GM12878 (cell line): Measurements from ENCODE around the gene SFXN5. TPM values are rescaled to one million over a fixed set of nuclear protein-coding genes. Genes with fewer than 3 reads are reported as not detected.

Experiments
- ATAC-seq: fragments of 200-7000 bp; cut with Tn5 transposase; 3 replicates; pipeline ENCODE4 v1.9.1; 2020; ENCODE audit warnings: mild to moderate bottlenecking, moderate library complexity
- BruUV-seq: library from RNA; stranded (reverse); fragments of 400-500 nt; replicated peaks from 2 replicates; lab custom pipeline; 2021; lab: Mats Ljungman, UMichigan
- CTCF ChIA-PET: fragments of 300-600 bp; sonication (Branson Sonifier 250); formaldehyde crosslinking; extraction: SDS; loops from one replicate; lab custom pipeline; 2021; ENCODE audit warnings: inconsistent platforms; lab: Yijun Ruan, JAX
- POLR2A ChIA-PET: fragments of 350-600 bp; formaldehyde crosslinking; extraction: SDS; loops from one replicate; lab custom pipeline; 2021; ENCODE audit warnings: inconsistent platforms; lab: Charles Lee
- RAD21 ChIA-PET: fragments of 300-600 bp; sonication (Branson Sonifier 250); formaldehyde crosslinking; loops from one replicate; lab custom pipeline; 2023; ENCODE audit warnings: antibody characterized with exemption; ENCODE audit not compliant: unreplicated experiment; lab: Charles Lee
- SMC1A ChIA-PET: fragments of 300-600 bp; sonication (Branson Sonifier 250); formaldehyde crosslinking; loops from one replicate; lab custom pipeline; 2023; ENCODE audit not compliant: unreplicated experiment, uncharacterized antibody; lab: Charles Lee
- DNase-seq: peaks from one replicate; pipeline ENCODE4 v3.0.0-alpha.2; 2011; ENCODE audit warnings: low read depth, low spot score
- FAIRE-seq: peaks from 3 replicates; lab custom pipeline; 2011; peaks lifted over from hg19 to GRCh38; lab: Jason Lieb, UNC
- H2AFZ ChIP-seq: 2 replicates; pipeline ENCODE4 v1.6.0; 2011; ENCODE audit warnings: low read depth, low read length, control low read depth; ENCODE audit not compliant: control insufficient read depth
- H3K27ac ChIP-seq: 2 replicates; pipeline ENCODE4 v1.5.1; 2011; ENCODE audit warnings: control low read depth; ENCODE audit not compliant: control insufficient read depth, insufficient read depth
- H3K27me3 ChIP-seq, 2 experiments: replicated peaks in 1 of 2; 2 replicates each; pipeline versions ENCODE4 v1.6.0 to v1.6.1; 2011; ENCODE audit warnings: low read length in 1 of 2; ENCODE audit not compliant: control insufficient read depth in 2 of 2, insufficient read depth in 2 of 2
- H3K36me3 ChIP-seq, 2 experiments: 2 replicates each; pipeline ENCODE4 v1.5.1; 2011; ENCODE audit warnings: low read length in 1 of 2; ENCODE audit not compliant: control insufficient read depth in 2 of 2, insufficient read depth in 2 of 2
- H3K4me1 ChIP-seq: 2 replicates; pipeline ENCODE4 v1.6.1; 2011; ENCODE audit warnings: mild to moderate bottlenecking, low read length, moderate library complexity, mixed read lengths; ENCODE audit not compliant: control insufficient read depth, insufficient read depth
- H3K4me2 ChIP-seq: 2 replicates; pipeline ENCODE4 v1.6.0; 2011; ENCODE audit warnings: control low read depth; ENCODE audit not compliant: control insufficient read depth, insufficient read depth
- H3K4me3 ChIP-seq: fragments of 200-600 bp; sonication (generic); 2 replicates; pipeline ENCODE4 v1.5.1; 2016
- H3K79me2 ChIP-seq: 2 replicates; pipeline ENCODE4 v1.6.0; 2011; ENCODE audit warnings: low read length; ENCODE audit not compliant: control insufficient read depth, insufficient read depth
- H3K9ac ChIP-seq: 2 replicates; pipeline ENCODE4 v1.8.0; 2011; ENCODE audit warnings: low read length, control low read depth, mixed read lengths; ENCODE audit not compliant: control insufficient read depth, insufficient read depth
- H3K9me3 ChIP-seq: replicated peaks from 3 replicates; pipeline ENCODE4 v1.5.1; 2011; ENCODE audit warnings: mild to moderate bottlenecking, low read length; ENCODE audit not compliant: control insufficient read depth, insufficient read depth
- H4K20me1 ChIP-seq: 2 replicates; pipeline ENCODE4 v1.6.0; 2011; ENCODE audit not compliant: control insufficient read depth, insufficient read depth
- CEBPZ ChIP-seq: fragments of 150-350 bp; IDR thresholded peaks from 2 replicates; pipeline ENCODE4 v1.6.1; 2016; ENCODE audit warnings: low read depth, low read length
- CHD1 ChIP-seq: IDR thresholded peaks from 2 replicates; pipeline ENCODE4 v1.6.1; 2012; ENCODE audit warnings: low read depth, low read length, improper control_type of control experiment
- EED ChIP-seq: sonication (generic); IDR thresholded peaks from 2 replicates; pipeline ENCODE4 v1.6.1; 2016; ENCODE audit warnings: antibody characterized with exemption, low read depth
- GATAD2B ChIP-seq: fragments of 450-650 bp; conservative IDR thresholded peaks from 2 replicates; pipeline ENCODE4 v1.6.1; 2017; ENCODE audit warnings: low read depth, mild to moderate bottlenecking, moderate library complexity
- HDAC2 ChIP-seq: fragments of 200-600 bp; sonication (generic); IDR thresholded peaks from 2 replicates; pipeline ENCODE4 v1.6.1; 2017
- KAT2A ChIP-seq: conservative IDR thresholded peaks from 2 replicates; pipeline ENCODE4 v1.6.1; 2011; ENCODE audit warnings: low read depth, low read length; ENCODE audit not compliant: control insufficient read depth
- KLF5 ChIP-seq: fragments of 450-650 bp; IDR thresholded peaks from 2 replicates; pipeline ENCODE4 v1.6.1; 2014; ENCODE audit warnings: mild to moderate bottlenecking; ENCODE audit not compliant: partially characterized antibody
- NFYB ChIP-seq: IDR thresholded peaks from 2 replicates; pipeline ENCODE4 v1.6.1; 2011; ENCODE audit warnings: low read depth, mild to moderate bottlenecking, low read length, improper control_type of control experiment, moderate library complexity; ENCODE audit not compliant: insufficient read depth
- NR2C1 ChIP-seq: fragments of 450-650 bp; IDR thresholded peaks from 2 replicates; pipeline ENCODE4 v1.6.1; 2017; ENCODE audit warnings: antibody characterized with exemption, mild to moderate bottlenecking, moderate library complexity
- PAX5 ChIP-seq: IDR thresholded peaks from 2 replicates; pipeline ENCODE4 v1.6.1; 2011; ENCODE audit warnings: low read depth, low read length, borderline replicate concordance
- SUZ12 ChIP-seq: fragments of 200-600 bp; sonication (generic); IDR thresholded peaks from one replicate; pipeline ENCODE4 v1.6.1; 2018; ENCODE audit warnings: antibody characterized with exemption, mild to moderate bottlenecking; ENCODE audit not compliant: unreplicated experiment
- TARDBP ChIP-seq: IDR thresholded peaks from 2 replicates; pipeline ENCODE4 v1.6.1; 2016; ENCODE audit warnings: borderline replicate concordance
- TBL1XR1 ChIP-seq: IDR thresholded peaks from 2 replicates; pipeline ENCODE4 v1.6.1; 2012; ENCODE audit warnings: low read depth, low read length, improper control_type of control experiment
- ZNF217 ChIP-seq: fragments of 450-650 bp; IDR thresholded peaks from 2 replicates; pipeline ENCODE4 v1.6.1; 2017; ENCODE audit warnings: antibody characterized with exemption, mild to moderate bottlenecking
- ZNF622 ChIP-seq: fragments of 450-650 bp; IDR thresholded peaks from 2 replicates; pipeline ENCODE4 v1.6.1; 2017; ENCODE audit warnings: mild to moderate bottlenecking, inconsistent platforms
- WGBS: methylation state at CpG from one replicate; pipeline ENCODE4 v1.1.6; 2016; ENCODE audit warnings: low lambda C conversion rate; ENCODE audit not compliant: insufficient replicate concordance, insufficient coverage; ENCODE audit errors: missing lambda C conversion rate; 5-methylcytosine and 5-hydroxymethylcytosine counted together
- in situ Hi-C: fragments of 300-500 bp; cut with MboI; formaldehyde crosslinking; loops from 9 replicates; pipeline ENCODE4 v1.14.3; 2018; ENCODE audit warnings: mixed read lengths
- intact Hi-C: fragments of 100-400 bp; cut with micrococcal nuclease; formaldehyde crosslinking; loops from one replicate; pipeline ENCODE4 v1.14.2; 2022; ENCODE audit not compliant: unreplicated experiment
- polyA plus RNA-seq, 11 experiments: library from polyadenylated mRNA; depleted of rRNA in 4 of 11; unstranded in 6 of 11; stranded (reverse) in 5 of 11; fragments of >200 nt; fragmentation: Nextera tagmentation in 4 of 11; fragmentation: Illumina TruSeq in 1 of 11; extraction: Ambion mirVana in 4 of 11; extraction: Trizol in 1 of 11; gene quantifications; 1 replicate in 1 of 11; 2 replicates in 10 of 11; pipeline versions ENCODE4 v1.2.1 to v1.2.3, GENCODE V29; 2011 to 2016; ENCODE audit warnings: inconsistent platforms in 2 of 11, missing spikeins in 2 of 11, low read depth in 1 of 11
- total RNA-seq, 4 experiments: library from RNA; depleted of rRNA in 3 of 4; stranded (reverse); fragments of >200 nt in 3 of 4; fragmentation: Illumina TruSeq in 1 of 4; extraction: Trizol in 1 of 4; gene quantifications; 2 replicates each; pipeline versions ENCODE4 v1.2.1 to v1.2.3, GENCODE V29; 2013 to 2021

The SFXN5 gene
- total and polyA plus RNA-seq, 10 of the 15 experiments (the other 5 are each of a cell fraction or from before 2014, with no cell fraction given), result 3.3 to 15.9 (median 11.2) TPM

DNA sequence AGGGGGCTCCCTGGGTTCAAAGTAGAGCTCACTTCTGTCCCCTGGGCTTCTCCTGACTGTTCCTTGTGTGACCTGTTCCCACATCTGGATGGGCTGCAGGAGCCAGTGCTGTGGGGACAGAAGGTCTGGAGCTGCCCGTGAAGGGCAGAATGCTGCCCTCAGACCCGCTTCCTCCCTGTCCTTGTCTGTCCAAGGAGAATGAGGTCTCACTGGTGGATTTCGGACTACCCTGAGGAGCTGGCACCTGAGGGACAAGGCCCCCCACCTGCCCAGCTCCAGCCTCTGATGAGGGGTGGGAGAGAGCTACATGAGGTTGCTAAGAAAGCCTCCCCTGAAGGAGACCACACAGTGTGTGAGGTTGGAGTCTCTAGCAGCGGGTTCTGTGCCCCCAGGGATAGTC is 138.7 kb downstream of the SFXN5 start:
- Histone ChIP-seq H3K79me2 (no peaks in the 10 kb centered on the region), H3K4me1 (no peaks in the 10 kb centered on the region; the same call in 1 of the 2 replicates), H3K9me3 (no peaks in the 10 kb centered on the region), H3K4me2 (no peak overlapping the region), H4K20me1 (no peaks in the 10 kb centered on the region; the same call in 1 of the 2 replicates), H3K27ac (no peak overlapping the region), H2AFZ (no peak overlapping the region), H3K27me3 (peaks cover 0 to 5% of the 10 kb centered on the region in 2 experiments; a peak in 3 of 4 replicates), H3K9ac (no peak overlapping the region), H3K4me3 (no peak overlapping the region), H3K36me3 (no peaks in the 10 kb centered on the region)
- FAIRE-seq (no peak), ATAC-seq (no peak), DNase-seq (no peak)
- intact Hi-C loops (no loop called here), in situ Hi-C loops (no loop called here)
- no TSS peak for BruUV-seq
- ChIA-PET POLR2A (no interaction called here), SMC1A (interaction anchor here (0.6 to 4.8 kb wide), 2 partner anchors 40 to 70 kb away, joined by 4 to 39 read pairs; no protein-coding TSS in a partner anchor), CTCF (interaction anchor here (1.0 to 8.0 kb wide), 3 partner anchors 40 to 245 kb away, joined by 3 to 117 read pairs (median 10); partner anchors contain the start of gene SPR), RAD21 (interaction anchor here (3.3 kb wide), 1 partner anchor 39 kb away, joined by 51 read pairs; no protein-coding TSS in a partner anchor)
- 13% methylated on average over 4 of the region's 4 CpGs for WGBS
- TF ChIP-seq CHD1 (no peak), ZNF217 (no peak), NR2C1 (no peak), KAT2A (no peak)

DNA sequence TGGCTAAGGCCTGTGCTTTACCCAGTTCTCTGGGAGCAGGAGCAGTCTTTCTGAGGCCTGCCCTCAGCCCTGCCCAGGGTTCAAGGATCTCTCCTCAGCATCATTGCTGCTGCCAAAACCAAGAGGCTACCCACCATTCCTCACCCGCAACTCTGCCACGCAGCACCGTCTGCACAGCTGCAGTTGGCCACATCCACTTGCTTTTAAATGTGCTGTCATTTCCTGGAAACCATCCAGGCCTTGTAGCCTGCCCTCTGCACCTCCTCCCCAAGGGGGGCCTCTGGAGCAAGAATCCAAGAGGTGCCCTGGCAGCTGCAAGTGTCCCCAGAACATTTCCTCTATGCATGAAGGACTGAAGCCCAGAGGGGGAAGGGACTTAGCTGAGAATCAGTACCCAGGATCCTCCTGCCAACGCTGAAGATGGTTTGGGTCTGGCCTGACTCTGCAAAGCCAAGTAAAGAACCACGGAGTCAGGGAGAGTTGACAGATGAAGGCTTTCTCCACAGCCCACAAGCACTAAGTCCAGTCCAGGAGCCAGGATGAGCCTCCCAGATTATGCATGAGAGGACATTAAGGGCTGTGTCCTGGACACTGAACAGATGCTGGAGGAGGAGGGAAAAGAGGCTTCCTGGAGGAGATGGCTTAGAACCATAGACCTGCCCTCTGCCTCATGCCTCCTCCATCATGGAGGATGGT is 139.3 kb downstream of the SFXN5 start:
- ATAC-seq, result no peak
- TF ChIP-seq ZNF622 (no peak), TARDBP (no peak), CEBPZ (no peak), TBL1XR1 (no peak), HDAC2 (no peak), SUZ12 (no peak), GATAD2B (no peak), EED (no peak), NFYB (no peak), KLF5 (no peak), PAX5 (no peak)
- POLR2A ChIA-PET, result no interaction called here
- H3K27me3 ChIP-seq, result peaks cover 0 to 5% of the 10 kb centered on the region in 2 experiments; a peak in 3 of 4 replicates
- intact Hi-C loops (no loop called here), in situ Hi-C loops (no loop called here)
- no peaks in the 10 kb centered on the region for H3K36me3 ChIP-seq
- no peaks in the 10 kb centered on the region for H3K9me3 ChIP-seq
- H3K4me2 ChIP-seq, result no peak overlapping the region
- FAIRE-seq, result no peak
- WGBS, result 30% methylated on average over 5 of the region's 5 CpGs
- no peak overlapping the region for H3K27ac ChIP-seq
- no peaks in the 10 kb centered on the region; the same call in 1 of the 2 replicates for H3K4me1 ChIP-seq
- H2AFZ ChIP-seq, result no peak overlapping the region
- H3K9ac ChIP-seq, result no peak overlapping the region
- BruUV-seq, result no TSS peak
- no peaks in the 10 kb centered on the region for H3K79me2 ChIP-seq
- H3K4me3 ChIP-seq, result no peak overlapping the region
- DNase-seq, result no peak
- CTCF ChIA-PET, result interaction anchor here (1.0 to 8.0 kb wide), 2 partner anchors 39 to 245 kb away, joined by 3 to 117 read pairs; no protein-coding TSS in a partner anchor
- RAD21 ChIA-PET, result no interaction called here
- SMC1A ChIA-PET, result interaction anchor here (0.6 to 4.8 kb wide), 2 partner anchors 39 to 70 kb away, joined by 4 to 39 read pairs; no protein-coding TSS in a partner anchor
- H4K20me1 ChIP-seq, result no peaks in the 10 kb centered on the region; the same call in 1 of the 2 replicates
